Tibial nerve (tissue), 4 donors: Measurements from ENCODE around the gene TTC31.

Source experiments
- EP300 ChIP-seq, 2 donors: sonication (generic); formaldehyde crosslinking; IDR thresholded peaks; one replicate each; pipeline ENCODE4 v1.6.1; 2017; ENCODE audit warnings: antibody characterized with exemption in 2 of 2, mild to moderate bottlenecking in 1 of 2
- TF ChIP-seq, protein P1 (sequence below), 5 experiments: fragments of 200-600 bp in 3 of 5; fragments of 450-650 bp in 2 of 5; sonication (generic) in 3 of 5; IDR thresholded peaks; one replicate each; pipeline ENCODE4 v1.5.1; 2016 to 2019; ENCODE audit warnings: antibody characterized with exemption in 5 of 5, mild to moderate bottlenecking in 3 of 5, moderate library complexity in 2 of 5

DNA sequence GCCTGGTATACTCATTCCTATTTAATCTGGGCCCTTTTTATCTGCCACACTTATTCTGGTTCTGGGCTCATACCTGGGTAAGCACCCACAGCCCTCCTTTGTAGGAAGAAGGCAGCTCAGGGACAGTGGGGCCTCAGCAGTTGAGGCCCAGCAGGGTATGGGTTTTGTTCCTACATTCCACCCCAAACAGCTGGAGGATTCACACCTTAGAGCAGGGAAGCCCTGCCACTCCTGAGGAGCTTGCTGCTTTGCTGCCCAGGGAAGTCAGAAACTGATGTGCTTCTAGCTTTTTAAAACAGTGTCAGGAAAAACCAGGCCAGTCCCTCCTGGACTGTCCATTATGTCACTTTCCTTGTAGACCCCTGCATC is 17.7 kb downstream of the TTC31 start:
- TF ChIP-seq, protein P1, sequence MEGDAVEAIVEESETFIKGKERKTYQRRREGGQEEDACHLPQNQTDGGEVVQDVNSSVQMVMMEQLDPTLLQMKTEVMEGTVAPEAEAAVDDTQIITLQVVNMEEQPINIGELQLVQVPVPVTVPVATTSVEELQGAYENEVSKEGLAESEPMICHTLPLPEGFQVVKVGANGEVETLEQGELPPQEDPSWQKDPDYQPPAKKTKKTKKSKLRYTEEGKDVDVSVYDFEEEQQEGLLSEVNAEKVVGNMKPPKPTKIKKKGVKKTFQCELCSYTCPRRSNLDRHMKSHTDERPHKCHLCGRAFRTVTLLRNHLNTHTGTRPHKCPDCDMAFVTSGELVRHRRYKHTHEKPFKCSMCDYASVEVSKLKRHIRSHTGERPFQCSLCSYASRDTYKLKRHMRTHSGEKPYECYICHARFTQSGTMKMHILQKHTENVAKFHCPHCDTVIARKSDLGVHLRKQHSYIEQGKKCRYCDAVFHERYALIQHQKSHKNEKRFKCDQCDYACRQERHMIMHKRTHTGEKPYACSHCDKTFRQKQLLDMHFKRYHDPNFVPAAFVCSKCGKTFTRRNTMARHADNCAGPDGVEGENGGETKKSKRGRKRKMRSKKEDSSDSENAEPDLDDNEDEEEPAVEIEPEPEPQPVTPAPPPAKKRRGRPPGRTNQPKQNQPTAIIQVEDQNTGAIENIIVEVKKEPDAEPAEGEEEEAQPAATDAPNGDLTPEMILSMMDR (IDR thresholded peaks at IDR 0.05), result no peak
- no peak for TF ChIP-seq EP300 (IDR thresholded peaks at IDR 0.05)
